ENCODE measurements around the gene GHRHR. TPM values are rescaled to one million over a fixed set of nuclear protein-coding genes. Genes with fewer than 3 reads are reported as not detected.

The GHRHR gene
- total and polyA plus RNA-seq, 4 experiments from 2014 or later: not detected

- peak overlapping the region in 1 of 8 donors; percentile 31 for H3K4me3 Mint-ChIP-seq
- Histone ChIP-seq H3K9me3 (ENCODE audit: control insufficient read depth in 1 of 2, low read length in 2 of 2) (no peaks in the 10 kb centered on the region), H3K36me3 (ENCODE audit: insufficient read depth, low read length) (no peaks in the 10 kb centered on the region), H3K4me3 (ENCODE audit: low read length in 2 of 2) (no peak overlapping the region), H3K27ac (ENCODE audit: low read depth, low read length) (no peak overlapping the region), H3K27me3 (ENCODE audit: insufficient read depth, low read length) (no peaks in the 10 kb centered on the region), H3K4me1 (ENCODE audit: insufficient read depth, low read length) (peaks cover 53% of the 10 kb centered on the region)
- H3K36me3 Mint-ChIP-seq: no peaks in the 10 kb centered on the region
- no peak for DNase-seq
- POLR2A ChIA-PET (ENCODE audit: partially characterized antibody): no interaction called here
- peak overlapping the region in 5 of 7 donors; percentile 15 to 92 (median 42) for H3K27ac Mint-ChIP-seq
- H3K4me1 Mint-ChIP-seq: peaks cover 20 to 67% (median 26%) of the 10 kb centered on the region in 4 donors
- intact Hi-C loops (cut with micrococcal nuclease): no loop called here
- CTCF ChIA-PET (ENCODE audit: partially characterized antibody): no interaction called here
- peaks cover 0 to 4% of the 10 kb centered on the region in 2 donors for H3K27me3 Mint-ChIP-seq
- H3K9me3 Mint-ChIP-seq: peaks cover 0 to 6% (median 2%) of the 10 kb centered on the region in 8 donors
These were observed 55.8 kb downstream of the GHRHR start for GRCh38 chr7:31019509-31019908.

- Histone ChIP-seq H3K27ac (ENCODE audit: low read depth, low read length) (no peak overlapping the region), H3K27me3 (ENCODE audit: insufficient read depth, low read length) (no peaks in the 10 kb centered on the region), H3K36me3 (ENCODE audit: insufficient read depth, low read length) (no peaks in the 10 kb centered on the region), H3K4me3 (ENCODE audit: low read length in 2 of 2) (no peak overlapping the region), H3K9me3 (ENCODE audit: control insufficient read depth in 1 of 2, low read length in 2 of 2) (no peaks in the 10 kb centered on the region), H3K4me1 (ENCODE audit: insufficient read depth, low read length) (peaks cover 59% of the 10 kb centered on the region)
- Mint-ChIP-seq H3K4me3 (peak overlapping the region in 1 of 8 donors; percentile 0), H3K27me3 (peaks cover 0 to 4% of the 10 kb centered on the region in 2 donors), H3K27ac (peak overlapping the region in 6 of 7 donors; percentile 15 to 92 (median 66)), H3K36me3 (no peaks in the 10 kb centered on the region), H3K9me3 (peaks cover 0 to 7% (median 2%) of the 10 kb centered on the region in 8 donors), H3K4me1 (peaks cover 21 to 70% (median 27%) of the 10 kb centered on the region in 4 donors)
- intact Hi-C loops (cut with micrococcal nuclease): no loop called here
- no peak for DNase-seq
- CTCF ChIA-PET (ENCODE audit: partially characterized antibody): no interaction called here
- POLR2A ChIA-PET (ENCODE audit: partially characterized antibody): no interaction called here
These were observed 56.4 kb downstream of the GHRHR start for GRCh38 chr7:31020161-31020560.

GRCh38 chr7:31020652-31021051, 56.9 kb downstream of the GHRHR start:
- ChIA-PET POLR2A (ENCODE audit: partially characterized antibody) (no interaction called here), CTCF (ENCODE audit: partially characterized antibody) (interaction anchor here (1.0 kb wide), 1 partner anchor 37 kb away, joined by 4 read pairs; no protein-coding TSS in a partner anchor)
- Histone ChIP-seq H3K4me1 (ENCODE audit: insufficient read depth, low read length) (peaks cover 62% of the 10 kb centered on the region), H3K36me3 (ENCODE audit: insufficient read depth, low read length) (no peaks in the 10 kb centered on the region), H3K4me3 (ENCODE audit: low read length in 2 of 2) (no peak overlapping the region), H3K27ac (ENCODE audit: low read depth, low read length) (no peak overlapping the region), H3K9me3 (ENCODE audit: control insufficient read depth in 1 of 2, low read length in 2 of 2) (no peaks in the 10 kb centered on the region), H3K27me3 (ENCODE audit: insufficient read depth, low read length) (no peaks in the 10 kb centered on the region)
- intact Hi-C loops (cut with micrococcal nuclease): no loop called here
- DNase-seq: no peak
- no peaks in the 10 kb centered on the region for H3K36me3 Mint-ChIP-seq
- H3K27me3 Mint-ChIP-seq: peaks cover 0 to 3% of the 10 kb centered on the region in 2 donors
- peaks cover 0 to 7% (median 2%) of the 10 kb centered on the region in 8 donors for H3K9me3 Mint-ChIP-seq
- no peak overlapping the region for H3K4me3 Mint-ChIP-seq
- H3K4me1 Mint-ChIP-seq: peaks cover 21 to 70% (median 26%) of the 10 kb centered on the region in 4 donors
- peak overlapping the region in 2 of 7 donors; percentile 10 to 79 for H3K27ac Mint-ChIP-seq

- intact Hi-C loops (cut with micrococcal nuclease): no loop called here
- Histone ChIP-seq H3K27me3 (ENCODE audit: insufficient read depth, low read length) (no peaks in the 10 kb centered on the region), H3K36me3 (ENCODE audit: insufficient read depth, low read length) (no peaks in the 10 kb centered on the region), H3K27ac (ENCODE audit: low read depth, low read length) (no peak overlapping the region), H3K4me3 (ENCODE audit: low read length in 2 of 2) (no peak overlapping the region), H3K9me3 (ENCODE audit: control insufficient read depth in 1 of 2, low read length in 2 of 2) (no peaks in the 10 kb centered on the region), H3K4me1 (ENCODE audit: insufficient read depth, low read length) (peaks cover 55% of the 10 kb centered on the region)
- H3K4me3 Mint-ChIP-seq: peak overlapping the region in 1 of 8 donors; percentile 7
- H3K27me3 Mint-ChIP-seq: peaks cover 0 to 2% of the 10 kb centered on the region in 2 donors
- peaks cover 25 to 68% (median 29%) of the 10 kb centered on the region in 4 donors for H3K4me1 Mint-ChIP-seq
- ChIA-PET POLR2A (ENCODE audit: partially characterized antibody) (no interaction called here), CTCF (ENCODE audit: partially characterized antibody) (no interaction called here)
- no peak for DNase-seq
- peak overlapping the region in 3 of 7 donors; percentile 61 to 91 (median 73) for H3K27ac Mint-ChIP-seq
- H3K9me3 Mint-ChIP-seq: peaks cover 0 to 7% (median 2%) of the 10 kb centered on the region in 8 donors
- H3K36me3 Mint-ChIP-seq: no peaks in the 10 kb centered on the region
These were observed 58.4 kb downstream of the GHRHR start for GRCh38 chr7:31022117-31022516.

- Mint-ChIP-seq H3K4me3 (peak overlapping the region in 1 of 8 donors; percentile 30), H3K36me3 (no peaks in the 10 kb centered on the region), H3K27ac (peak overlapping the region in 4 of 7 donors; percentile 23 to 91 (median 74)), H3K9me3 (peaks cover 0 to 7% (median 2%) of the 10 kb centered on the region in 8 donors), H3K4me1 (peaks cover 24 to 62% (median 29%) of the 10 kb centered on the region in 4 donors), H3K27me3 (peaks cover 0 to 2% of the 10 kb centered on the region in 2 donors)
- intact Hi-C loops (cut with micrococcal nuclease): no loop called here
- CTCF ChIA-PET (ENCODE audit: partially characterized antibody): no interaction called here
- POLR2A ChIA-PET (ENCODE audit: partially characterized antibody): no interaction called here
- H3K27ac ChIP-seq (ENCODE audit: low read depth, low read length): no peak overlapping the region
- H3K4me1 ChIP-seq (ENCODE audit: insufficient read depth, low read length): peaks cover 49% of the 10 kb centered on the region
- H3K4me3 ChIP-seq (ENCODE audit: low read length in 2 of 2): no peak overlapping the region
- H3K36me3 ChIP-seq (ENCODE audit: insufficient read depth, low read length): no peaks in the 10 kb centered on the region
- H3K27me3 ChIP-seq (ENCODE audit: insufficient read depth, low read length): no peaks in the 10 kb centered on the region
- no peaks in the 10 kb centered on the region for H3K9me3 ChIP-seq (ENCODE audit: control insufficient read depth in 1 of 2, low read length in 2 of 2)
- no peak for DNase-seq
These were observed 59.0 kb downstream of the GHRHR start for GRCh38 chr7:31022726-31023125.

- no peaks in the 10 kb centered on the region for H3K9me3 ChIP-seq (ENCODE audit: control insufficient read depth in 1 of 2, low read length in 2 of 2)
- H3K4me1 Mint-ChIP-seq: peaks cover 21 to 53% (median 31%) of the 10 kb centered on the region in 4 donors
- peak overlapping the region; percentile 23 to 95 (median 76) for H3K27ac Mint-ChIP-seq
- no peaks in the 10 kb centered on the region for H3K36me3 ChIP-seq (ENCODE audit: insufficient read depth, low read length)
- H3K4me3 ChIP-seq (ENCODE audit: low read length in 2 of 2): no peak overlapping the region
- ChIA-PET CTCF (ENCODE audit: partially characterized antibody) (no interaction called here), POLR2A (ENCODE audit: partially characterized antibody) (no interaction called here)
- H3K27me3 Mint-ChIP-seq: peaks cover 0 to 2% of the 10 kb centered on the region in 2 donors
- H3K27me3 ChIP-seq (ENCODE audit: insufficient read depth, low read length): no peaks in the 10 kb centered on the region
- peaks cover 0 to 7% (median 2%) of the 10 kb centered on the region in 8 donors for H3K9me3 Mint-ChIP-seq
- H3K27ac ChIP-seq (ENCODE audit: low read depth, low read length): no peak overlapping the region
- intact Hi-C loops (cut with micrococcal nuclease): no loop called here
- peaks cover 44% of the 10 kb centered on the region for H3K4me1 ChIP-seq (ENCODE audit: insufficient read depth, low read length)
- H3K36me3 Mint-ChIP-seq: no peaks in the 10 kb centered on the region
- peak; percentile 32 to 77 (median 50) for DNase-seq
- peak overlapping the region in 3 of 8 donors; percentile 2 to 41 (median 6) for H3K4me3 Mint-ChIP-seq
These were observed 60.1 kb downstream of the GHRHR start for GRCh38 chr7:31023877-31024276.

GRCh38 chr7:31027161-31027965, 63.6 kb downstream of the GHRHR start:
- intact Hi-C loops (cut with micrococcal nuclease): no loop called here
- Mint-ChIP-seq H3K4me3 (no peak overlapping the region), H3K27ac (no peak overlapping the region), H3K9me3 (peaks cover 0 to 10% (median 3%) of the 10 kb centered on the region in 8 donors), H3K4me1 (peaks cover 17 to 32% (median 19%) of the 10 kb centered on the region in 4 donors), H3K36me3 (no peaks in the 10 kb centered on the region), H3K27me3 (peaks cover 0 to 2% of the 10 kb centered on the region in 2 donors)
- CTCF ChIA-PET (ENCODE audit: partially characterized antibody): interaction anchor here (1.5 kb wide), 1 partner anchor 44 kb away, joined by 7 read pairs; no protein-coding TSS in a partner anchor
- Histone ChIP-seq H3K4me1 (ENCODE audit: insufficient read depth, low read length) (peaks cover 31% of the 10 kb centered on the region), H3K36me3 (ENCODE audit: insufficient read depth, low read length) (no peaks in the 10 kb centered on the region), H3K27ac (ENCODE audit: low read depth, low read length) (no peak overlapping the region), H3K4me3 (ENCODE audit: low read length in 2 of 2) (no peak overlapping the region), H3K27me3 (ENCODE audit: insufficient read depth, low read length) (no peaks in the 10 kb centered on the region), H3K9me3 (ENCODE audit: control insufficient read depth in 1 of 2, low read length in 2 of 2) (no peaks in the 10 kb centered on the region)
- POLR2A ChIA-PET (ENCODE audit: partially characterized antibody): no interaction called here
- DNase-seq: no peak
